ENCODE data around the gene TMEM131L. TPM values are rescaled to one million over a fixed set of nuclear protein-coding genes. Genes with fewer than 3 reads are reported as not detected.
"Not testable (repeated sequence)": the region's sequence is repeated elsewhere in the genome, so short reads cannot be mapped to it uniquely, and the experiment has no call there.

Gene TMEM131L
- total RNA-seq, 1 experiment from 2014 or later, result 19.7 TPM

DNA sequence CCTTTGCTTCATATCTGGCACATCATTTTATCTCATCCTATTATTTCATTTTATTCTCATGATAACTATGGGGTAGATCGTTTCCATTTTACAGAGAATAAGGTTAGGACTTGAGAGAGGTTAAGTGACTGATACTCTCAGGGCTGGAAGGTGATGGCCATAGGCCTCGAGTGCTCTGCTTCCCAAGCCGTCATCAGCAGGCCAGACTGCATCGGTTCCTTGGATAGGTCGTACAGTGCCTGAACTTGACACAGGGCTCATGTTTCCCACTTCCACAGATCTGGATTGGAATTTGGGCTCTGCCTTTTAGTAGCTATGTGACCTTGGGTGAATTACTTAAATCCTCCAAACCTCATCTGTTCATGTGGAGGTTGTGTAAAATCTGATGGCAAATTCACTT, 81.4 kb downstream of the TMEM131L start:
- no peaks in the 10 kb centered on the region for H3K27me3 ChIP-seq (ENCODE audit: insufficient read depth, low read length)
- H3K4me3 ChIP-seq (replicated peaks in 1 of 2; ENCODE audit: low read depth in 1 of 2, low read length in 2 of 2), result no peak overlapping the region
- no peaks in the 10 kb centered on the region for H4K20me1 ChIP-seq (ENCODE audit: insufficient read depth)
- TF ChIP-seq EZH2phosphoT487 (IDR thresholded peaks at IDR 0.05; ENCODE audit: borderline replicate concordance) (no peak), EGR1 (IDR thresholded peaks at IDR 0.05; ENCODE audit: low read depth) (no peak), TCF7L2 (IDR thresholded peaks at IDR 0.05; ENCODE audit: borderline replicate concordance, extremely low read depth, insufficient read depth, insufficient read length) (no peak)
- TF ChIP-seq, protein P1, sequence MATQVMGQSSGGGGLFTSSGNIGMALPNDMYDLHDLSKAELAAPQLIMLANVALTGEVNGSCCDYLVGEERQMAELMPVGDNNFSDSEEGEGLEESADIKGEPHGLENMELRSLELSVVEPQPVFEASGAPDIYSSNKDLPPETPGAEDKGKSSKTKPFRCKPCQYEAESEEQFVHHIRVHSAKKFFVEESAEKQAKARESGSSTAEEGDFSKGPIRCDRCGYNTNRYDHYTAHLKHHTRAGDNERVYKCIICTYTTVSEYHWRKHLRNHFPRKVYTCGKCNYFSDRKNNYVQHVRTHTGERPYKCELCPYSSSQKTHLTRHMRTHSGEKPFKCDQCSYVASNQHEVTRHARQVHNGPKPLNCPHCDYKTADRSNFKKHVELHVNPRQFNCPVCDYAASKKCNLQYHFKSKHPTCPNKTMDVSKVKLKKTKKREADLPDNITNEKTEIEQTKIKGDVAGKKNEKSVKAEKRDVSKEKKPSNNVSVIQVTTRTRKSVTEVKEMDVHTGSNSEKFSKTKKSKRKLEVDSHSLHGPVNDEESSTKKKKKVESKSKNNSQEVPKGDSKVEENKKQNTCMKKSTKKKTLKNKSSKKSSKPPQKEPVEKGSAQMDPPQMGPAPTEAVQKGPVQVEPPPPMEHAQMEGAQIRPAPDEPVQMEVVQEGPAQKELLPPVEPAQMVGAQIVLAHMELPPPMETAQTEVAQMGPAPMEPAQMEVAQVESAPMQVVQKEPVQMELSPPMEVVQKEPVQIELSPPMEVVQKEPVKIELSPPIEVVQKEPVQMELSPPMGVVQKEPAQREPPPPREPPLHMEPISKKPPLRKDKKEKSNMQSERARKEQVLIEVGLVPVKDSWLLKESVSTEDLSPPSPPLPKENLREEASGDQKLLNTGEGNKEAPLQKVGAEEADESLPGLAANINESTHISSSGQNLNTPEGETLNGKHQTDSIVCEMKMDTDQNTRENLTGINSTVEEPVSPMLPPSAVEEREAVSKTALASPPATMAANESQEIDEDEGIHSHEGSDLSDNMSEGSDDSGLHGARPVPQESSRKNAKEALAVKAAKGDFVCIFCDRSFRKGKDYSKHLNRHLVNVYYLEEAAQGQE (IDR thresholded peaks at IDR 0.05; ENCODE audit: low read depth), result no peak
- no peak overlapping the region for H3K27ac ChIP-seq (ENCODE audit: low read depth, low read length)
- peaks cover 4% of the 10 kb centered on the region; the same call in 1 of the 2 replicates for H3K79me2 ChIP-seq (ENCODE audit: insufficient read depth, low read length)
- CTCF ChIA-PET, result no interaction called here
- DNase-seq (ENCODE audit: low read depth, low spot score) (no peak), ATAC-seq (no peak)
- H3K9ac ChIP-seq (ENCODE audit: low read length), result no peak overlapping the region
- no peaks in the 10 kb centered on the region for H3K9me3 ChIP-seq (ENCODE audit: control insufficient read depth in 1 of 2, insufficient read depth in 1 of 2, low read depth in 1 of 2, low read length in 2 of 2)
- H3K4me1 ChIP-seq (ENCODE audit: control insufficient read depth in 1 of 2, insufficient read depth in 2 of 2, low read length in 2 of 2), result no peaks in the 10 kb centered on the region
- POLR2A ChIA-PET, result no interaction called here
- no peak overlapping the region for H3K4me2 ChIP-seq (ENCODE audit: low read length)
- intact Hi-C loops (cut with micrococcal nuclease), result no loop called here
- BruUV-seq (replicated peaks), result no TSS peak
- no peaks in the 10 kb centered on the region for H3K9me2 ChIP-seq (ENCODE audit: insufficient read depth)
- H3K36me3 ChIP-seq (ENCODE audit: control insufficient read depth in 1 of 2, insufficient read depth in 2 of 2, low read length in 2 of 2), result no peaks in the 10 kb centered on the region
- RAD21 ChIA-PET (ENCODE audit: low non-redundant PET in 1 of 2, low total read pairs in 2 of 2, uncharacterized antibody in 2 of 2, unreplicated experiment in 2 of 2), result no interaction called here
- H2AFZ ChIP-seq (ENCODE audit: low read depth, low read length, poor library complexity, severe bottlenecking), result no peak overlapping the region

DNA sequence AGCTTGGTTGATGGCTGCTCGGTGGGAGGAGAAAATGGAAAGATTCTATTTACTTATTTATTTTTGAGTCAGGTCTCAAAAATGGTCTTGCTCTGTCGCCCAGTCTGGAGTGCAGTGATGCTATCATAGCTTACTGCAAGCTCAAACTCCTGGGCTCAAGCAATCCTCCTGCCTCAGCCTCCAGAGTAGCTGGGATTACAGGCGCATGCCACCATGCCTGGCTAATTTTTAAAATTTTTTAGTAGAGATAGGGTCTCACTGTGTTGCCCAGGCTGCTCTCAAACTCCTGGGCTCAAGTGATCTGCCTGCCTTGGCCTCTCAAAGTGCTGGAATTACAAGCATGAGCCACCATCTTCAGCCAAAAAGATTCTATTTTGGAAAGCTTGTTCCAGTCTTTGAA, 82.7 kb downstream of the TMEM131L start:
- H2AFZ ChIP-seq (ENCODE audit: low read depth, low read length, poor library complexity, severe bottlenecking); CTCF ChIA-PET; H3K27me3 ChIP-seq (ENCODE audit: insufficient read depth, low read length); ATAC-seq; H3K79me2 ChIP-seq (ENCODE audit: insufficient read depth, low read length); H3K9me3 ChIP-seq (ENCODE audit: control insufficient read depth in 1 of 2, insufficient read depth in 1 of 2, low read depth in 1 of 2, low read length in 2 of 2); H3K4me1 ChIP-seq (ENCODE audit: control insufficient read depth in 1 of 2, insufficient read depth in 2 of 2, low read length in 2 of 2); DNase-seq (ENCODE audit: low read depth, low spot score); H3K36me3 ChIP-seq (ENCODE audit: control insufficient read depth in 1 of 2, insufficient read depth in 2 of 2, low read length in 2 of 2); H3K4me3 ChIP-seq (replicated peaks in 1 of 2; ENCODE audit: low read depth in 1 of 2, low read length in 2 of 2); H3K4me2 ChIP-seq (ENCODE audit: low read length); H4K20me1 ChIP-seq (ENCODE audit: insufficient read depth); RAD21 ChIA-PET (ENCODE audit: low non-redundant PET in 1 of 2, low total read pairs in 2 of 2, uncharacterized antibody in 2 of 2, unreplicated experiment in 2 of 2); H3K9me2 ChIP-seq (ENCODE audit: insufficient read depth); H3K9ac ChIP-seq (ENCODE audit: low read length); intact Hi-C loops (cut with micrococcal nuclease); BruUV-seq (replicated peaks); POLR2A ChIA-PET; H3K27ac ChIP-seq (ENCODE audit: low read depth, low read length): not testable (repeated sequence)
